Kidney epithelial cell (primary cell): ENCODE results near the gene PLA2R1. TPM values are rescaled to one million over a fixed set of nuclear protein-coding genes. Genes with fewer than 3 reads are reported as not detected.

ENCODE experiments used
- DNase-seq: peaks from one replicate; pipeline ENCODE4 v3.0.0-alpha.2; 2010; ENCODE audit warnings: low read depth
- H3K27me3 ChIP-seq: 2 replicates; pipeline ENCODE4 v1.6.0; 2011; ENCODE audit warnings: low read length; ENCODE audit not compliant: control insufficient read depth, insufficient read depth
- H3K36me3 ChIP-seq: 2 replicates; pipeline ENCODE4 v1.5.1; 2011; ENCODE audit warnings: low read length; ENCODE audit not compliant: control insufficient read depth, insufficient read depth
- H3K4me3 ChIP-seq: 2 replicates; pipeline ENCODE4 v1.5.1; 2011; ENCODE audit warnings: low read depth, mild to moderate bottlenecking, control low read depth, low read length
- total RNA-seq: library from RNA; depleted of rRNA; stranded (reverse); fragments of >200 nt; gene quantifications from 2 replicates; pipeline ENCODE4 v1.2.3, GENCODE V29; 2015
- TF ChIP-seq, protein P1 (sequence below): IDR thresholded peaks from 2 replicates; pipeline ENCODE4 v1.5.1; 2011; ENCODE audit warnings: mild to moderate bottlenecking, moderate library complexity, low read length, control low read depth, inconsistent platforms; ENCODE audit not compliant: insufficient read depth, poor library complexity, severe bottlenecking

PLA2R1 gene
- total RNA-seq, 1 donor from 2014 or later: 3.6 TPM

DNA sequence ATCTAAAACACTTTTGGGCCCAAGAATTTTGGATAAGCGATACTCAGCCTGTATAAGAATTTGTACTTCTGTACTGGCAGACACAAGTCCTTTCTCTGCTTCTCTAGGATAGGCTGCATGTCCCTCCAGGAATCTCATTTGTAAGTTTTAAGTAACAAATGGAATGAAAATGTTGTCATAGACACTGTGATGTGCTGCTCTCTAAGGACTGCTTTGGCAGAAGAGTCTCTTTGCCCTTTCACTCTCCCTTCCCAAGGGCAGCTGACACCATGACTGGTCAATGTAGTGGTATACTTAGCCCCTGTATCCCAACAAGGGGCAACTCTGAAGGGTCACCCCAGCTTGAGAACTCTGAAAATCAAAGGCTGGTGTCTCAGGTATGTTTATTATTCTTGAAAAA, 27.3 kb downstream of the PLA2R1 start:
- TF ChIP-seq, protein P1, sequence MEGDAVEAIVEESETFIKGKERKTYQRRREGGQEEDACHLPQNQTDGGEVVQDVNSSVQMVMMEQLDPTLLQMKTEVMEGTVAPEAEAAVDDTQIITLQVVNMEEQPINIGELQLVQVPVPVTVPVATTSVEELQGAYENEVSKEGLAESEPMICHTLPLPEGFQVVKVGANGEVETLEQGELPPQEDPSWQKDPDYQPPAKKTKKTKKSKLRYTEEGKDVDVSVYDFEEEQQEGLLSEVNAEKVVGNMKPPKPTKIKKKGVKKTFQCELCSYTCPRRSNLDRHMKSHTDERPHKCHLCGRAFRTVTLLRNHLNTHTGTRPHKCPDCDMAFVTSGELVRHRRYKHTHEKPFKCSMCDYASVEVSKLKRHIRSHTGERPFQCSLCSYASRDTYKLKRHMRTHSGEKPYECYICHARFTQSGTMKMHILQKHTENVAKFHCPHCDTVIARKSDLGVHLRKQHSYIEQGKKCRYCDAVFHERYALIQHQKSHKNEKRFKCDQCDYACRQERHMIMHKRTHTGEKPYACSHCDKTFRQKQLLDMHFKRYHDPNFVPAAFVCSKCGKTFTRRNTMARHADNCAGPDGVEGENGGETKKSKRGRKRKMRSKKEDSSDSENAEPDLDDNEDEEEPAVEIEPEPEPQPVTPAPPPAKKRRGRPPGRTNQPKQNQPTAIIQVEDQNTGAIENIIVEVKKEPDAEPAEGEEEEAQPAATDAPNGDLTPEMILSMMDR: no peak
- DNase-seq: no peak
- Histone ChIP-seq H3K27me3 (no peaks in the 10 kb centered on the region), H3K36me3 (no peaks in the 10 kb centered on the region), H3K4me3 (no peak overlapping the region)

DNA sequence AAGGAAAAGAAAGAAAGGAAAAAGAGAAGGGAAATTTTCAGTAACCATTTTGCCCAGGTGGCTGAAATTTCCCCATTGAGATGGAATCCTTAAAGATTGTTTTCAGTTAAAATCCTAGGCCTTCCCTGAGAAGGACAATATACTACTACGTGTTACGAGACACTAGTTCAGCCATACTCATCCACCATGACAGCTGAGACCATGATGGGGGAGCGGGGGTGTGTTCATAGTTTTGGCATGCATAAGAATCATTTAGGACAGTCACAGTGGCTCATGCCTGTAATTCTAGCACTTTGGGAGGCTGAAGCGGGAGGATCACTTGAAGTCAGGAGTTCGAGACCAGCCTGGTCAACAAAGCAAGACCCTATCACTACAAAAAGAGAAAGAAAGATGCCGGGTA, 28.0 kb downstream of the PLA2R1 start:
- TF ChIP-seq, protein P1: no peak
- Histone ChIP-seq H3K36me3 (no peaks in the 10 kb centered on the region), H3K4me3 (no peak overlapping the region), H3K27me3 (no peaks in the 10 kb centered on the region)
- DNase-seq: no peak

DNA sequence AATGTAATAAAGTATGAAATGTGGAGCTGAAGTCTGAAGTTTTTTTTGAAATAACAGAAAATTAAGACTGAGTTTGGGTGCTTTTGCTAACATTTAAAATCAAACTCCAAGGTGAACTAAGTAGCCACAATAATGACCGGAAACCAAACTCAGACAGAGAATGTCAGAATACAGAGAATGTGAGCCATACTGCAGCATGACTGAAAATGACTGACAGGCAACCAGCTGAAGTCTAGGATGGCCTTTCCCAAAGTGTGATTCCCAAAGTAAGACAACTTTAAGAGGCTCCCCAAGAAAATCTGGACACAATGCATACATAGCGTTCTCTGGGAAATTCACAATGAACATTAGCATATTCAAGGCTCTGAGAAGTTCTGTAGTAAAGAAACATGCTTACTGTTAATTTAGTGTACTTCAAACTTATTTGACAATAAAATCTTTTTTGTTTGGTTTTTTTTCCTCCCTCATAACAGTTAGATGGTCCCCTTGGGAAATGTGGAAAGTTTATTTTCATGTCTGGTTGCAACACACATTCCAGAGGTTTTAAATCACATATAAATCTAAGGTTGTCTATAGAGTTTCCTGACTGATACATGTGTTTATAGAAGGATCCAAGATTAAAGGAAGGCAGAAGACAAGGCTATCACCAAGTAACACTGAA, 28.6 kb downstream of the PLA2R1 start:
- Histone ChIP-seq H3K4me3 (no peak overlapping the region), H3K27me3 (no peaks in the 10 kb centered on the region), H3K36me3 (no peaks in the 10 kb centered on the region)
- TF ChIP-seq, protein P1: no peak
- DNase-seq: no peak

DNA sequence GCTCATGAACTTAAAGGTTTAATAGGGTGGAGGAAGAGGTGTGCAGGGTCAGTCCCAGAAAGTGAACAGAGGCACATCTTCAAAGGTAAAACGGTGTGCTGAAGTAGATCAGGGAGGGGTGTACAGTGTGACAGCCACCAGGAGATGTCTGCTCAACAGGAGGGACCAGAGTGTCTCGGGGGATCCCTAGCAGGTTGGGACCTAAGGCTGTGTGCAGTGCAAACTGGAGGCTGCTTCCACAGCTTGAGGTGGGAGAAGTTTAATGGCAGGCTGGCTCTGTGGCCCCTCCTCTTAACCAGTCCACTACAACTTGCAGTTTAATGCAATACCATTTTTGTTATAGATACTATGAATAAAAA, 33.2 kb downstream of the PLA2R1 start:
- Histone ChIP-seq H3K36me3 (no peaks in the 10 kb centered on the region), H3K4me3 (no peak overlapping the region), H3K27me3 (no peaks in the 10 kb centered on the region)
- TF ChIP-seq, protein P1: no peak
- DNase-seq: no peak

DNA sequence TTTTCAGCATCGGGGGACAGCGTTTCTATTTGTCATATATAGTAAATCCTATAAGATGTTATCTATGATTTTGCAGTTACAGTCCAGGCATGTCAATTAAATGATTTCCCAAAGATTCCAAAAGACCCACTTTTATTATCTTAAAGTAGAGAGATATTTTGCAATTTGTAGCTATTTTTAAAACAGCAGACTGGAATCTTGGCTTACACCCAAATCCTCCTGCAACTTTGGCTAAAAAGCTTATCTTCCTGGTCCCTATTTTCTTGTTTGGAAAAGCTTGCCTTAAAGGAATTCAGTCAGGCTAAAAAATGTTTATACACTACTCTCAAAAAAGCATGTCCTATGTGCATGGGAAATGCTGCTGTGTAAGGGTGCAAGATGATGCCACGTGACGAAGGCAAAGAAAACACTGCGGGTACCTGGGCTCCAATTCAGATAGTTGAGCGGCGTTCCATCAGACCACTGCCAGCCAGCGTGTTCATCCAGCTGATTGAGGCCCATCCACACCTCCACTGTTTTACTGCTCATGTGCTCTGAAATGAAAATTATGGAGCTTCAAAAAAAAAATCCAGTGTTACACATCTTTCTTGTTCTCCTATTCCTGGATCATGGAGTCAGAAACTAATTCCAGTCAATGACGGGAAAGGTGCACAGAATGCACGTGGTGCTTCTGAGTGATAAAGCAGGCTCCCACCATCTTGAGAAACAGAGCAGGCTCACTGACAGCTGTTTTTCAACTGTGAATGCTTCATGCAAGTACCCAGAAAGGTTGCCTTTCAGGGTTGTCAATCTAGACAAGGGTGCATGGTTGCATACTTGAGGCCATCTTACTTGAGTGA, 33.8 kb downstream of the PLA2R1 start:
- no peak for DNase-seq
- Histone ChIP-seq H3K27me3 (no peaks in the 10 kb centered on the region), H3K4me3 (no peak overlapping the region), H3K36me3 (no peaks in the 10 kb centered on the region)
- TF ChIP-seq, protein P1: no peak

DNA sequence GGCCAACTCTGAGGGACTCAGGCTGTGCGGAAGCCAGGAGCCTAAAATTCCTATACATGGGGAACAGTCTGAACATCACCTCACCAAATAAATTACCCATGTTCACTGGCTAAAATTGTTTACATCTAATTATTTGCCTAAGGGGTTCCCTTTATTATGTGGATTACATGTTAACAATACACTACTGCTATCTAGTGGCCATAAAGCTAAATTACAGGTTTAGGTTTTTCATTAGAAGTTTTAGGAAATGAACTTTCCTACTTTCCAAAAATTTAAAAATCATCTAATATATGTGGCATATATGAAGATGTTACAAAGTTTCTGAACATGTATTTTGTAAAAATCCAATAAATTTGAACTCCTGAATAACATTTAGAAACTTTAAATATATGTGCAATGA, 40.3 kb downstream of the PLA2R1 start:
- H3K27me3 ChIP-seq: no peaks in the 10 kb centered on the region
- TF ChIP-seq, protein P1: peak; percentile 15
- no peak overlapping the region for H3K4me3 ChIP-seq
- H3K36me3 ChIP-seq: no peaks in the 10 kb centered on the region
- no peak for DNase-seq
